K562 (cell line): ENCODE data around the gene RHEBL1. TPM values are rescaled to one million over a fixed set of nuclear protein-coding genes. Genes with fewer than 3 reads are reported as not detected.

Experiments used
- BCOR ChIP-seq: fragments of 450-650 bp; IDR thresholded peaks from 2 replicates; pipeline ENCODE4 v1.6.1; 2016
- HNRNPH1 ChIP-seq: fragments of 200-400 bp; formaldehyde crosslinking; optimal IDR thresholded peaks from 2 replicates; pipeline ENCODE3; 2017; ENCODE audit warnings: low read depth, mild to moderate bottlenecking, low read length, moderate library complexity
- KDM1A ChIP-seq, 2 experiments: fragments of 450-650 bp; IDR thresholded peaks; 2 replicates each; pipeline ENCODE4 v1.6.1; 2016; ENCODE audit warnings: mild to moderate bottlenecking in 2 of 2
- MAZ ChIP-seq, 2 experiments: fragments of 450-650 bp in 1 of 2; sonication (generic) in 1 of 2; formaldehyde crosslinking; IDR thresholded peaks in 1 of 2; conservative IDR thresholded peaks in 1 of 2; 2 replicates each; pipeline versions ENCODE4 v1.4.0 to v1.5.0; 2020; ENCODE audit warnings: mild to moderate bottlenecking in 1 of 2, missing genetic modification reagents in 1 of 2
- RBM25 ChIP-seq: fragments of 200-400 bp; formaldehyde crosslinking; IDR thresholded peaks from 2 replicates; pipeline ENCODE4 v1.6.1; 2018; ENCODE audit warnings: low read length, low read depth, moderate library complexity; ENCODE audit not compliant: severe bottlenecking
- RCOR1 ChIP-seq, 2 experiments: IDR thresholded peaks; 2 replicates each; pipeline ENCODE4 v1.6.1; 2012; ENCODE audit warnings: low read depth in 2 of 2, low read length in 2 of 2, borderline replicate concordance in 1 of 2, improper control_type of control experiment in 1 of 2
- RNF219 ChIP-seq: fragments of 250-450 bp; sonication (Bioruptor Pico); IDR thresholded peaks from 2 replicates; pipeline ENCODE4 v1.5.0; 2022; ENCODE audit warnings: mild to moderate bottlenecking
- SETDB1 ChIP-seq: IDR thresholded peaks from one replicate; pipeline ENCODE4 v1.6.1; 2012; ENCODE audit warnings: low read length, control low read depth, inconsistent platforms
- SPI1 ChIP-seq: IDR thresholded peaks from 2 replicates; pipeline ENCODE4 v1.6.1; 2011; ENCODE audit warnings: low read depth, low read length, control low read depth, borderline replicate concordance
- TAF7 ChIP-seq: fragments of 450-650 bp; IDR thresholded peaks from 2 replicates; pipeline ENCODE4 v1.6.1; 2016; ENCODE audit warnings: missing genetic modification characterization, missing compliant biosample characterization
- YBX1 ChIP-seq: fragments of 450-650 bp; IDR thresholded peaks from 2 replicates; pipeline ENCODE4 v1.7.1; 2016; ENCODE audit warnings: mild to moderate bottlenecking
- ZNF347 ChIP-seq: fragments of 450-650 bp; formaldehyde crosslinking; IDR thresholded peaks from 2 replicates; pipeline ENCODE4 v1.4.0; 2020; ENCODE audit warnings: low read depth, mild to moderate bottlenecking, moderate library complexity
- ZNF518B ChIP-seq: fragments of 250-450 bp; sonication (Bioruptor Pico); IDR thresholded peaks from 2 replicates; pipeline ENCODE4 v1.5.0; 2021; ENCODE audit warnings: mild to moderate bottlenecking, moderate library complexity
- polyA plus RNA-seq, 8 experiments: library from polyadenylated mRNA; depleted of rRNA in 4 of 8; stranded (reverse) in 5 of 8; unstranded in 3 of 8; fragments of >200 nt; fragmentation: Nextera tagmentation in 2 of 8; fragmentation: Illumina TruSeq in 1 of 8; extraction: Ambion mirVana in 2 of 8; extraction: Trizol in 1 of 8; gene quantifications; 2 replicates each; pipeline versions ENCODE4 v1.2.1 to v1.2.3, GENCODE V29; 2011 to 2014; ENCODE audit warnings: inconsistent platforms in 1 of 8, missing spikeins in 1 of 8
- total RNA-seq, 7 experiments: library from RNA; depleted of rRNA in 6 of 7; stranded (reverse); fragments of >200 nt in 6 of 7; fragmentation: Illumina TruSeq in 2 of 7; extraction: Trizol in 2 of 7; gene quantifications; 2 replicates each; pipeline versions ENCODE4 v1.2.1 to v1.2.3, GENCODE V29; 2011 to 2021; ENCODE audit warnings: low replicate concordance in 1 of 7
- TF ChIP-seq, protein P1 (sequence below): fragments of 450-650 bp; formaldehyde crosslinking; IDR thresholded peaks from 2 replicates; pipeline ENCODE4 v1.4.0; 2022; ENCODE audit warnings: mild to moderate bottlenecking, moderate library complexity
- TF ChIP-seq, protein P2 (sequence below): sonication (generic); formaldehyde crosslinking; IDR thresholded peaks from 2 replicates; pipeline ENCODE4 v1.8.0; 2022; ENCODE audit warnings: mild to moderate bottlenecking, missing genetic modification reagents
- TF ChIP-seq, protein P3 (sequence below): sonication (generic); formaldehyde crosslinking; IDR thresholded peaks from 2 replicates; pipeline ENCODE4 v1.9.0; 2022; ENCODE audit warnings: mild to moderate bottlenecking, missing genetic modification reagents

Gene RHEBL1
- total and polyA plus RNA-seq, 9 of the 15 experiments (the other 6 are each of a cell fraction or from before 2014, with no cell fraction given), result 4.3 to 36.1 (median 8.2) TPM

- no peak for TF ChIP-seq ZNF518B
- TF ChIP-seq, protein P1, sequence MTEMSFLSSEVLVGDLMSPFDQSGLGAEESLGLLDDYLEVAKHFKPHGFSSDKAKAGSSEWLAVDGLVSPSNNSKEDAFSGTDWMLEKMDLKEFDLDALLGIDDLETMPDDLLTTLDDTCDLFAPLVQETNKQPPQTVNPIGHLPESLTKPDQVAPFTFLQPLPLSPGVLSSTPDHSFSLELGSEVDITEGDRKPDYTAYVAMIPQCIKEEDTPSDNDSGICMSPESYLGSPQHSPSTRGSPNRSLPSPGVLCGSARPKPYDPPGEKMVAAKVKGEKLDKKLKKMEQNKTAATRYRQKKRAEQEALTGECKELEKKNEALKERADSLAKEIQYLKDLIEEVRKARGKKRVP (CRISPR knock-in tag), result no peak
- TF ChIP-seq HNRNPH1, result no peak
- TF ChIP-seq ZNF347 (CRISPR knock-in tag), result no peak
- TF ChIP-seq KDM1A (IDR thresholded peaks at IDR 0.05), result no peak
- TF ChIP-seq, protein P2, sequence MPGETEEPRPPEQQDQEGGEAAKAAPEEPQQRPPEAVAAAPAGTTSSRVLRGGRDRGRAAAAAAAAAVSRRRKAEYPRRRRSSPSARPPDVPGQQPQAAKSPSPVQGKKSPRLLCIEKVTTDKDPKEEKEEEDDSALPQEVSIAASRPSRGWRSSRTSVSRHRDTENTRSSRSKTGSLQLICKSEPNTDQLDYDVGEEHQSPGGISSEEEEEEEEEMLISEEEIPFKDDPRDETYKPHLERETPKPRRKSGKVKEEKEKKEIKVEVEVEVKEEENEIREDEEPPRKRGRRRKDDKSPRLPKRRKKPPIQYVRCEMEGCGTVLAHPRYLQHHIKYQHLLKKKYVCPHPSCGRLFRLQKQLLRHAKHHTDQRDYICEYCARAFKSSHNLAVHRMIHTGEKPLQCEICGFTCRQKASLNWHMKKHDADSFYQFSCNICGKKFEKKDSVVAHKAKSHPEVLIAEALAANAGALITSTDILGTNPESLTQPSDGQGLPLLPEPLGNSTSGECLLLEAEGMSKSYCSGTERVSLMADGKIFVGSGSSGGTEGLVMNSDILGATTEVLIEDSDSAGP (CRISPR knock-in tag), result no peak
- peak; percentile 86 for TF ChIP-seq RBM25
- TF ChIP-seq SETDB1, result no peak
- no peak for TF ChIP-seq YBX1
- no peak for TF ChIP-seq TAF7 (tag)
- TF ChIP-seq MAZ (CRISPR knock-in tag; conservative IDR thresholded peaks at IDR 0.05 in 1 of 2, IDR thresholded peaks at IDR 0.05 in 1 of 2), result no peak
- TF ChIP-seq SPI1, result no peak
- TF ChIP-seq RCOR1 (IDR thresholded peaks at IDR 0.05; ENCODE audit: borderline replicate concordance in 1 of 2, low read depth in 2 of 2, low read length in 2 of 2), result no peak
- TF ChIP-seq, protein P3, sequence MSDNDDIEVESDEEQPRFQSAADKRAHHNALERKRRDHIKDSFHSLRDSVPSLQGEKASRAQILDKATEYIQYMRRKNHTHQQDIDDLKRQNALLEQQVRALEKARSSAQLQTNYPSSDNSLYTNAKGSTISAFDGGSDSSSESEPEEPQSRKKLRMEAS (CRISPR knock-in tag), result no peak
- TF ChIP-seq RNF219 (CRISPR knock-in tag), result no peak
- 0 out of 2 replicates have a peak, but pooled peaks have one; percentile 22 for TF ChIP-seq BCOR
These were observed 46.0 kb downstream of the RHEBL1 start (continued) for GRCh38 chr12:49023812-49024211.
